Measurements from ENCODE around the gene COPZ1.
"Not testable (repeated sequence)": the region's sequence is repeated elsewhere in the genome, so short reads cannot be mapped to it uniquely, and the experiment has no call there.

COPZ1 gene

GRCh38 chr12:54294953-54295566 lies 29.9 kb upstream of the COPZ1 start:
- no peak for DNase-seq

DNA sequence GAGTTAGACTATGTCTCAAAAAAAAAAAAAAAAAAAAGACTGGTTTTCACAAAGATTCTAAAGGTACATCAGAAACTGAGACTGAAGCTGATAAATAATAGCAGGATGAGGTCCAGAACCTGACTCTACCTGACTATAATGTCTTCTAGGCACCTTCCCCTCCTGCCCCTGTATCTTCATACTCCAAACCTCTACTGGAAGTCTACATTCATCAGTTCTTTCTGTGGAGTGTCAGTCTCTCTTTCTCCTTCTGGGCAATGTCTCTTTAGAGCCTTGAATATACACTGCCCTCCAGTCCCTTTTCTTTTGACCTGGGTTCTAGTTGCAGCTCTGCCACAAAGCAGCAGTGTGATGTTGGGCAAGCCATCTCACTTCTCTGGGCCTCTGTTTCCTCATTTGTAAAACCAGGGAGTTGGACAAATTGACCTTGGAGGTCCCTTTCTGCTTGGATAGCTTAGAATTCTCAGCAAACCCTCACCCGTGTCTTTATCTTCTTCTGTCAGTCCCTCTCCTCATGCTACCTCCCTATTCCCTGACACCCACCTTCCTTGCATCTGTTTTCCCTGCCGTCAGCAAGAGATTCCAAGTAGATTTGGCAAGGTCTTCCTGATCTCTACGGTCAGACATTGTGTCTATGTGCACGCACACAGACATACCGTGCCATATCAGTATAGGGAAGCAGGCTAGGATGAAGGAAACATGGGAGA lies 28.4 kb upstream of the COPZ1 start:
- no peak for DNase-seq

GRCh38 chr12:54298904-54299303 lies 26.0 kb upstream of the COPZ1 start:
- no peak for DNase-seq

GRCh38 chr12:54299515-54300224 lies 25.3 kb upstream of the COPZ1 start:
- no peak for DNase-seq

- DNase-seq, result no peak
These were observed 24.7 kb upstream of the COPZ1 start for GRCh38 chr12:54300225-54300731.

DNA sequence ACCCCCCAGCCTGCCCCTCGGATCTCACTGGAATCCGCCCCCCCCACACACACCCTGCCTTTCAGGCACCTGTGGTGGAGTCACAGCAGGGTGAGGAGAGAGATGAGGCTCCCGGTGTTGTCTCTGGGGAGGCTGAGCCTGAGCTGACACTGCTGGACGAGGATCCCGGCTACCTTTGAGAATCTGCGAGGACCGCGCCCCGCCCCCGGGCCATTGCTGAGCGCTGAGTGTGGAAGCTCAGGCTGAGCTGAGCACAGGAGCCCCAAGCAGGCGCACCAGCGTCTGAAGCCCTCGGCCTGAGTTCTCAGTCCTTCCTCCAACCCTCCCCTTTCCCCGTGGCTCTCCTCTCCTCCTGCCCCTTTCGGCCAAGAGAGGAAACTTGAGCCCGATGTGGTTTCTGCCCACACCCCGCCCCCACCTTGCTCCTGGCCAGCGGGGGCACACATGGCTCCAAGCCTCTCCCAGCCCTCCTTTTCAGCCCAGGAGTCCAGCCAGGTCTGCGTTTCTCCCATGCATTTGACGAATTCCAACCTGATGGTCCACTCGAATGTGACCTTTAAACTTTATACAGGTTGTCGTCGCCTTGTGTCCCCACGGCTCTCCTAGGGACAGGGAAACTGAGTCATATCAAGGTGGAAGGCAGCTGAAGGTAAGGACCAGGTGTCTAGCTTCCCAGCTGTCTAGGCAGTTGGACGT lies 24.1 kb upstream of the COPZ1 start, which contains the start of gene NFE2:
TSS of gene NFE2 (minus strand) at position 284 of the 696 bp plus-strand sequence. CDS start 5,767 bp downstream, outside the sequence.
- DNase-seq, result peak; percentile 52

GRCh38 chr12:54301428-54302048 lies 23.4 kb upstream of the COPZ1 start:
- no peak for DNase-seq

DNA sequence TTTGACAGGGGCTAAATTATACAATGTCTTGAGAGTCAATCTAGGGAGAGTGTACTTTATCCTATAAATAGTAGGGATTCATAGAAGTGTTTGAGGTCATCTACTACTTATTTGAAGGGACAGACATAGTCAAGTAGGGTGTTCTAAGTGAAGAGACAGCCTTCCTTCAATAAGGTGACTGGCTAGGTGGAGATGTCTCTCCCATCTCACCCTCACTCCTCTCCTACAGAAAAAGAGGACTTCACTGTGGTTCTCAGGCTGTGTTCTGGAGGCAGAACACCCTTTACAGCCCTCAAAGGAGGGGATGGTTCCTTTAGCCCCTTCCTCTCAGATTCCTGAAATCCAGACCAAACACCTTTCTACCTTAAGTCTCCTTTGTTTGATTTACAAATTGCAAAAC lies 21.3 kb upstream of the COPZ1 start:
- DNase-seq, result no peak

- DNase-seq, result peak; percentile 72
These were observed 20.6 kb upstream of the COPZ1 start for GRCh38 chr12:54304187-54304810.

- peak; percentile 92 for DNase-seq
These were observed 17.8 kb upstream of the COPZ1 start for GRCh38 chr12:54306925-54307741.

DNA sequence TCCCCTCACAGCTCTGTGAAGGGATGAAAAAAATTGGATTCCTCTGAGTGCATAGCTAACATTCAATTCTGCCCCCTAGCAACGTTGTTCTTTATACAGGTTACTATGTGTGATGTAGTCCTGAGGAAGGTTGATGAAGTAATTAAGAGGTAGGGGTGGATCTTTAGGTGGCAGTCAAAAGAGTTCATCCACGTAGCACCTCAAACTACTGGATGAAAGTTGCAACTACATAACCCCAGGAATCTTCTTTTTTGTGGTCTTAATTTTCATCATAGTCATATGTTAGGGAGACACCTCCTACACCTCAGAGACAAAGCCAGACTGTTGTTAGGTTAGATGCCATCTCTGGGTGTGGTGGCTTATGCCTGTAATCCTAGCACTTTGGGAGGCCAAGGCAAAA lies 13.9 kb upstream of the COPZ1 start:
- no peak for DNase-seq

DNA sequence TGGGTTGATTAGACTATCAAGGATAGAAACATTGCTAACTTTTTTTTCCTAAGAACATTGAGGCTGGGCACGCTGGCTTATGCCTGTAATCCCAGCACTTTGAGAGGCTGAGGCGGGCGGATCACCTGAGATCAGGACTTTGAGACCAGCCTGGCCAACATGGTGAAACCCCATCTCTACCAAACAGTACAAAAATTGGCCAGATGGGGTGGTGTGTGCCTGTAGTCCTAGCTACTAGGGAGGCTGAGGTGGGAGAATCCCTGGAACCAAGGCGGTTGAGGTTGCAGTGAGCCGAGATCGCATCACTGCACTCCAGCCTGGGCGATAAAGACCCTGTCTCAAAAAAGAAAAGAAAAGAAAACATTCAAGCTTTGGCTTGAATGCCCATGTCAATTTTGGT lies 12.6 kb upstream of the COPZ1 start:
- DNase-seq, result not testable (repeated sequence)

- no peak for DNase-seq
These were observed 3.6 kb upstream of the COPZ1 start for GRCh38 chr12:54321363-54321762.

GRCh38 chr12:54325442-54326109 lies 645 bp downstream of the COPZ1 start:
- DNase-seq, result not testable (repeated sequence)

- DNase-seq, result no peak
These were observed 3.8 kb downstream of the COPZ1 start for GRCh38 chr12:54328595-54329337.

GRCh38 chr12:54329759-54330158 lies 4.8 kb downstream of the COPZ1 start:
- DNase-seq, result no peak

GRCh38 chr12:54330442-54330841 lies 5.5 kb downstream of the COPZ1 start:
- DNase-seq, result no peak

GRCh38 chr12:54331461-54331860 lies 6.5 kb downstream of the COPZ1 start:
- no peak for DNase-seq

- DNase-seq, result no peak
These were observed 8.6 kb downstream of the COPZ1 start for GRCh38 chr12:54333420-54334034.

All from suppressor macrophage treated with lipopolysaccharide for 4 hours (primary cell).